Stimulated activated CD4-positive, alpha-beta T cell treated with anti-CD3 and anti-CD28 coated beads, TNF-alpha, amount 100 ng/mL, for 1 hour (primary cell): Measurements from ENCODE around the gene GRK4.
"Not testable (repeated sequence)": the region's sequence is repeated elsewhere in the genome, so short reads cannot be mapped to it uniquely, and the experiment has no call there.

Experiments used
- DNase-seq, 3 donors: peaks; one replicate each; pipeline ENCODE4 v3.0.0-alpha.2; 2020; ENCODE audit warnings: low read depth in 3 of 3, low spot score in 1 of 3

Gene GRK4

DNA sequence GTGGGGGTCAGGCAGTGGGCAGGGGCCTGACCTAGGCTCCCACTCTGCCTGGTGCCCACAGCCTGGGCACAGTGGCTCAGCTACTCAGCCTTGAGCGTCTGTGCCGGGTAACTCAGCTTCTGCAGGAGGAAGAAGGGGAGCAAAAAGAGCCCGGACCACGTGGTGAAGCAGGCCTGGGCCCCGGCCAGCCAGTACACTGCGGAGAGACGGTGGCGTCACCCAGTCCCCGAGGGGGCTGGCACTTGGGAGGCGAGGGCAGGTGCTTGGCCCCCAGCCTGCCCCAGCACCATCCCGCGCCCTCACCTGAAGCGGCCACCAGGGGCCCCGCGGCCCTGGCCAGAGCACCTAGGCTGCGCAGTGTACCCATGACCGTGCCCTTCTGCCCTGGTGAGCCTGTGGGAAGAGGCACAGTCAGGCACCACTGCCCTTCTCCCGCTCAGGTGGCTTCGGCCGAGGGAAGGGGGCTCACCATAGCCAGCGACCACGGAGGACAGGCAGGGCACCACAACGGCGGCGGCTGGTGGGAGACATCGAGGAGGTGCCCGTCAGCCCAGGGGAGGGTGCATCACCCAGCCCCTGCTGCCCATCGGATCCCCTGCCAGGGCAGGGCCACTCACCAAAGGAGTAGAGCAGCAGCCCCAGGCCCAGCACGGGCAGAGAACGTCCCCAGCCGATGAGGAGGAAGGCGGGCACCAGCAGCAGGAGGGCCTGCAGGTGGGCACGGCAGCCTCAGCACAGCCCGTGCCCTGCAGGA is 32.4 kb upstream of the GRK4 start:
- DNase-seq, result no peak

DNA sequence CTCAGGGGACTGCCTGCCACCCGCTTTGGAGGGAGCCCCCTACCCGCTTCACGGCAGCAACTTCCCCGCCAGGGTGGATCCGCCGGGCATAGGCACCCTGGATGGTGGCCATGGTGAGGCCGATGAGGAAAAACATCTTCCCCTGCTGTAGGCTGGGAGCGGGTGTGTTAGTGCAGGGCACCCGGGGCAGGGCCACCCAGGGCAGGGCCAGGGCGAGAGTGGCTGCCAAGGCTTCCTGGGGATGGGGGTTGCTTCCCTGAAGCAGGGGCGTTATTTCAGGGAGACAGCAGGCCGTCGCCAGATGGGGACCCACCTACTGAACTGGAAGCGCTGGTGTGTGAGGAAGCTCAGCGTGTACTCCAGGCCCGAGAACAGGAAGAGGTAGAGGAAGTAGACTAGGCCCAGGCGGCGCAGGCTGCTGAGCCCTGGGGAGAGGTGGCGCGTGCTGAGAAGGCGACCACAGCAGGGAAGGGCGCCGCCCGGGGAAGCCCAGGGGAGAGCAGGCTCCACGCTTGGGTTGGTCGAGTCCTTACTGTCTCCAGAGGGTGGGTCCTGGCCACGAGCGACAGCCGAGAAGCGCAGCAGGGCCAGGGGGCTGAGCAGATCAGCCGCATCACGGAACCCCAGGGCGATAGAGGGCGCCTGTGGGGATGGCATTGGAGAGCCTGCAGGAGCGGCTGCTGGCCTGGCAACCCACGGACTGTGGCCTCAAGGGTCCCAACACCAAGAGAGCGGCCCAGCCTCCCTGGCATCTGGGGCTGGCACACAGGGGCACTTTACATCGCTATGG is 31.7 kb upstream of the GRK4 start:
- no peak for DNase-seq

DNA sequence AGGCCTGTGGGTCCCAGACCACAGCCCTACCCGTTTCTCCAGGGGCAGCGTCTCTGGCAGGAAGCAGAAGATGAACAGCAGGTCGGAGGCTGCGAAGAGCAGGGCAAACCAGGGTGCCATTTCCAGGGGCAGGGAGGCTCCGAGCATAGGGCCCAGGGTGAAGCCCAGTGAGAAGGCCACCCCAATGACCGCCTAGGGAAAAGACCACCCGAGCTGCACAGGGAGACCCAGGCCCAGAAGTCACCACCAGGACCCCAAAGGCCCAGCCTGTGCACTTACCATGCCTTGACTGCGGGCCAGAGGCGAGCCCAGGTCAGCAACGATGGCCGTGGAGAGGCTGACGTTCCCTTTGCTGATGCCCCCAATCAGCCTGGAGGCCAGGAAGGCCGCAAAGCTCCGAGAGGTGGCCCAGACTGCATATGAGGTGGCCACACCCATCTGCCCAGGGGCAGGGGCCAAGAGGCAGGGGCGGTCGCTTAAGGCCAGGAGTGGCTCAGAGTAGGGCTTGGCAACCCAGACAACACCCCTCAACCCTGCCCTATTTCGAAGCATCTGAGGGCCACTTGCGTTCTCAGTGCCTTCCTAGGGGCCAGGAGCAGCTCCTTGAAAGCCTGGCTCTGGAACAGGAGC is 30.9 kb upstream of the GRK4 start:
- DNase-seq, result no peak

DNA sequence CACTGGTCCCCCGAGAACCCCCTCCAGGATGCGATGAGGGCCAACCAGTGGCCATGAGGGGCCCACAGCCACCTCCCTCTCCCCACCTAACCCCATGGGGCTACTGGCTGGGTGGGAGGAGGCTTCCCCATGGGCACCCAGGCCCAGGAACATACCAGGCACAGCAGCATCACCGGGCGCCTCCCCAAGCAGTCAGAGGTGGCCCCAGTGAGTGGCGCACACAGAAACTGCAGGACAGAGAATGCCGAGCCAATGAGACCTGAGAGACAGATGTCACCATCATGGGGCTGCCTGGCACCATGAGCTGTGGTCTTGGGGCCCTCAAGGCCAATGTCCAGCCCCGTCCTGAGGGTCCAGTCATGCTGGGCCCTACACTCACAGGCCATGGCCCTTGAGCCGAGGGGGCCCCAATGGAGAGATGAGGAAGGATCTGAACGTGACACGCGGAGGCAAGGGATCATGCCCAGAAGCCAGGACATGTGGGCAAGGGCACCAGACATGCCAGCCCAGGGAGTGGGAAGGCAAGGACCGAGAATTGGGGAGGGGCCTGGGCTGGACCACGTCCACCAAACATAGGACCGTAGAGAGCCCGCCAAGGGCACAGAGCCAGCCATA is 30.3 kb upstream of the GRK4 start:
- DNase-seq, result no peak

DNA sequence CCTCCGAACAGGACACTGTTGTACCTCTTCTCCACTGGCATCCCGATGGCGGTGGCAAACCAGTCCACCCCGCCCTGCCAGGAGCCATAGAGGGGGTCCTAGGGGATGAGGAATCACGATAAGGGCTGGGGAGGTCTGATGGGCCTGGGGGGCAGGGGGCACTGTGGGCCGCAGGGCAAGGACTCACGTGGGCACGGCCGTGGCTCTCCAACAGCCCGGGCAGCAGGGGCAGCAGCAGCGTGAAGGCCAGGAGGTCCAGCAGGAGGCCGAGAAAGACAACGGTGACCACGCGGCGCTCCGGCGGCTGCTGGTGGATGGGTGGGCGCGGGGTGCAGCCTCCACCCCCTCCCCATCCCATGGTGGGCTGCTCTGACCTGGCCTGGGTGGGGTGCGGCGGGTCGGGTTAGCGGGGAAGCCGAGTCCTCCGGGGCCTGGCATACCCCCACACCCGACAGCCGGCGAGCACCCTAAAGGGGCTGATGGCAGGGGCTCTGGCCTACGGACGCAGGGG is 29.8 kb upstream of the GRK4 start:
- no peak for DNase-seq

DNA sequence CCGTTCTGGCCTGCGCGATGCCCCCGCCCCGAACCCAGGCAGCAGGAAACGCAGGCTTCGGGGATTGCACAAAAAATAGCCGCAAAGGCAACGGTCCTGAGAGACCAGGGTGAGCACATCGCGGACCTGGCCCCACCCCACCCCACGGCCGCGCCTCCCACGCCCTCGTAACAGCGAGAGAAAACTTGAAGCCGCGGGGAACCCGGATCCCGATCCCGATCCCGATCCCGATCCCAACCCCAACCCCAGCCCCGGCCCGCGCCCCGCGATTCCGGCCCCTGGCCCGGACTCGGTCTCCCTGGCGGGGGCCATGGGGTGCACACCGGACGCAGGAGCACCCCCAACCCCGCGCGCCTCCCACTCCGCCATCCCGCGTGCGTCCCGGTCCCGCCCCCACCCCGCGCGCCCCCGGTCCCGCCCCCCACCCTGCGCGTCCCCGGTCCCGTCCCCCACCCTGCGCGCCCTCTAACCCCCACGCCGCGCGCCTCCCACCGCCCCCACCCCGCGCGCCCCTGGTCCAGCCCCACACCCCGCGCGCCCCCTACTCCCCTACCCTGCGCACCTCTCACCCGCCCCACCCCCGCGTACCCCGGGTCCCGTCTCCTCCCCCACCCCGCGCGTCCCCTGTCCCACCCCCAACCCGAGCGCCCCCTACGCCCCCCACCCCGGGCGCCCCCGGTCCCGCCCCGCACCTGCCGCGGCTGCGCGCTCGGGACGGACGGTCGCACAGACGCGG is 29.1 kb upstream of the GRK4 start:
- DNase-seq, result peak in 1 of 3 donors; percentile 23

DNA sequence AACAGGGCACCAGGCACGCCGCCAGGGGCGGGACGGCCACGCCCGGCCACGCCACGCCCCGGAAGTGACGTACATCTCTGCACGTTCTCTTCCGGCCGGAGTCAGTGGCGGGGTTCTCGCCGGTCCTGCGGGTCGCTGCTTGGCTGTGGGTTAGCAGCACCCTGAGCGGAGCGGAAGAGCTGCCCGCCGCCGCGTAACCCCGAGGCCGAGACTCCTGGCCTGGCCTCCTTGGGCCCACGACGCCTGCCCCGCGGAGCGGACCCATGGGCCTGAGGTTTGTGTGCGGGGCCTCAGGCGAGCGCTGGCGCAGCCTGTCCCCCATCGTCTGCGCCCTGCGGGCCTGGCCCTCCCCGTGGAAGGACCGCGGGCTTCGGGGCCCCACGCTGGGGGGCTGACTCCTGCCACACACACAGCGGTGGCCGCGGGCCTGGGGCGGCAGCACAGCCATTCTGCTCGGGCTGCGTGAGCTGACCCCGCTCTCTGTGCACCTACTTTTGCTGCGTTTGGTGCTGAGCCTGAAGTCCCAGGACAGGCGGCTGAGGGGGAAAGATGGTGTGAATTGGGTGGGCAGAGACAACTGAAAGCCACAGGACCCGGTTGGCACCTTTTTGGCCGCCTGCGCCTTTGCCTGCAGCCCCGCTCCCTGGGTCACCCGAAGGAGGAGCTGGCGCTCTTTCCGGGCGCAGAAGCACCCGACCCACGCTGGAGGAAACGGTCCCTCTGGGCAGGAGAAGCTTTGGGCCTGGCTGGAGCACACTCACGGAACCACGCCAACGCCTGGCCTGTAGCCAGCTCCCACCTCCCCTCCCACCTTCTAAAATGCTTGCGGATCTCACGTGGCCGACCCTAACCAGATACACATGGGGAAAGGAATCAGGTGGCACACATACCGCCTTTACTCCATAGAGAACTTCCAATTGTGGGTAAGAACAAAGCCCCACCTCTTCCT is 28.3 kb upstream of the GRK4 start:
- DNase-seq, result peak; percentile 89 to 99 (median 90)

DNA sequence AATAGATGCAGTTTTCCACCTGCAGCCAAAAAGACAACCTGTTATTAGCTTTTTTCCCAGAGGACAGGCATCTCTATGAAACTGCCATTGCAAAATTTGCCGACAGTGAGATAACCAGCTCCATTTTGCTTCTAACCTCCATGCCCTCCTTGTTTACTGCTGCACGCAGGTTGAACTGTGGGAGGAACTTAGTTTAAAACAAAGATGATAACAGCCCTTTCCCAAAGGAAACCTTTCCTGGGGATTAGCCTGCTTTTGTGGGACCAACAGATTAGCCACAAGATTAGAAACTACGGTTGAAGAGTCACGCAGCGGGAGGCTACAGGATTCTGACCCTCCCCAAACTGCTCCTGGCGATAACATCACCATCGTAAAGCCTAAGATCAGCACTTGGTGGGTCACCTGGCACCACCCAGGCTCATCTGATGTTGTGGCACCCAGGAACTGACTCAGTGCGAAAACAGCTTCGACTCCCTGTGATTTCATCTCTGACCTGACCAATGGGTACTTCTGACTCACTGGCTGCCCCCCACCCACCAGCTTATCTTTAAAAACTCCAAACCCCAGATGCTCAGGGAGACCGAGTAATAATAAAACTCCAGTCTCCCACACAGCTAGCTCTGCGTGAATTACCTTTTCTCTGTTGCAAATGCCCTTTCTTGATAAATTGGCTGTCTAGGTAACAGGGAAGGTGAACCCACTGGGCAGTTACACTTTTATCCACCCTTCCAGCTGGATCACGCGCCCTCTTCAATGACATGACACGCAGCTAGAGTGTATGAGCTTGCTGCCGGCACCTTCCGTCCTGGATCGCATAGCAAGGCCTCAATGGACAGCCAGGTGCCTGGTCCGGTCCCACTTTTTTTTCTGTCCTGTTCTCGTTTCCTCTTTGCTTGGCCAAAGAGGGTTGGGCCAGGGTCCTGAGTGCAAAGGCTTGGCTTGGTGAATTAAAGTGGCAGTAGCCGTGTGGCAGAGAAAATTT is 27.3 kb upstream of the GRK4 start:
- no peak for DNase-seq

DNA sequence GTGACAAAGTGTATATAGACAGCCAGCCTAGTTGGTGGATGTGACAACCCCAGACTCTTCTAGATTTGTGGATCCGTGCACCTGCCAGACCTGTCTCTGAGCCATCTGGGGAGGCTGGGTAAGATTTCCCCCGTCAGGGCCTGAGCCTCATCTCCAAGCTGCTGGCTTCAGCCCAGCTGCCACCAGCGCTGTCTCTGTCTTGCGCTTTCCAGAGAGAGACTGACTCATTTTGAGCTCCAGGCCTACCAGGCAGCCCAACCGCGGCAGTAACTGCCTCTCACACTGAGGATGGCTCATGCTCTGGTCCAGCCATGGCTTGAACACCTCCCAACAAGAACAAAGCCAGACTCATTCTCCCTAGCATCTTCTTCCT is 26.6 kb upstream of the GRK4 start:
- no peak for DNase-seq

DNA sequence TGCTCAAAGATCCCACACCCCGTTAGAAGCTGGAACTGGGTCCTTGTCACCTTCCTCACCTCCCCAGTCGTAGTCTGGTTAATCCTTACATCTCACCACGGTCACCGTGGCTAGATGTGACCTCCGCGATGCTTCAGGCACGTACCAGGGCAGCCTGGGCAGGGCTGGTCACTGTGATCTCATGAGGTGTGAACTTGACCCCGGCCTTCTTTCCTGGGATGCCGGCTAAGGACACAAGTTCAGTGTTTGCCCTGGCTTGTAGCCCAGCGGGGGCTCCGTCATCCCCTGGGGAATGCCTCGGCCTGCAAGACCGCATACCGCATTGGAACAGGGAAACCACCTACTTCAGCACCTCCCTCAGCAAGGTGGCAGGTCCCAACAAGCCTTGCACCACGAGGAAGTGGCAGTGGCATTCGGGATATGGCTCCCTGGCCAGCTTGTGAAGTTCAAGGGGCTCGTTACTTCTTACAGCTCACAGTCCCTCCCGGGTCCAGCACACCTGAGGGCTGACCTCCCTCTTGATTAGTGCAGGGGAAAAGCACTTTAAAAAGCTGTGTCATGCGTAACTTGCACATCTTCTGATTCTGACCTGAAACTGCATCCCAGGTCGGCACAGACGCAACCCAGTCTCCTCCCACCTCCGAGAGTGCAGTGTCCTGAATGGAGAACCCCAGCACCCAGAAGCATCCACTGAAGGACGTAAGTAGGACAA is 26.1 kb upstream of the GRK4 start:
- DNase-seq, result no peak

DNA sequence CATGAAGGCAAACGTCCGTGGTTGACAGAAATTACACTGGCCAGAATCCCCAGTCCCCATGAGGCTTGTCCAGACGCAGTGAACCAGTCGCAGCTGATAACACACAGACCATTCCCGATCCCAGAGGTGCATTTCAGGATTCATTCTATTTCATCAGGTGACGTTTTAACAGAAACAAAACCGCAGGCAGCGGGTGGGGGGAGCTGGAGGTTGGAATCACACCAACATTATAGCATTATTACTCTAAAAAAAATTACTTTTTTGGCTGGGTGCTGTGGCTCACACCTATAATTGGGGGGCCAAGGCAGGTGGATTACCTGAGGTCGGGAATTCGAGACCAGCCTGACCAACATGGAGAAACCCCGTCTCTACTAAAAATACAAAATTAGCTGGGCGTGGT is 25.4 kb upstream of the GRK4 start:
- no peak for DNase-seq

DNA sequence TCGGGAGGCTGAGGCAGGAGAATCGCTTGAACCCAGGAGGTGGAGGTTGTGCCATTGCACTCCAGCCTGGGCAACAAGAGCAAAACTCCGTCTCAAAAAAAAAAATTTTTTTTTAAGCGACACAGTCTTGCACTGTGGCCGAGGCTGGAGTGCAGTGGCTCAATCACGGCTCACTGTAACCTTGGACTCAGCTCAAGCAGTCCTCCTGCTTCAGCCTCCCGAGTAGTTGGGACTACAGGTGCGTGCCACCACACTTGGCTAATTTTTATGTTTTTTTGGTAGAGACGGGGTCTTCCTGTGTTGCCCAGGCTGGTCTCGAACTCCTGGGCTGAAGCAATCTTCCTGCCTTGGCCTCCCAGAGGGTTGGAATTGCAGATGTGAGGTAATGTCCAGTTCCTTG is 25.0 kb upstream of the GRK4 start:
- DNase-seq, result not testable (repeated sequence)

DNA sequence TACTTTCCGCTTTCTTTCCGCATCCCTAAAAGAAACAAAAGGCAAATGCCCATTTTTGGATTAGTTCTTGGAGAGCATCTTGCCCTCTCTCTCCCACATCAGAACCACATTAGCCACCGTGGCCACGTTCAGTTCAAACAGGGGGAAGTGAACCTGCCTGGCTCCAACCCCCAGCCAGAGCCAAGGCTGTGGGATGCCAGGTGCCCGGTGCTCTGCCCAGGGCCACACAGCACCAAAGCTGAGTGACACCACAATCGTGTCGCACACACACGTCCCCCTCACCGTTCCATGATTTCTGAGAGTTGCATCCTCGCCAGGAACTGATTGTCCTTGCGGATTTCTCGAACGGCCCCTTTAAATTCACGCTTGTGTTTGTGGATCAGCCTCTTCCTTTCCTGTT is 24.5 kb upstream of the GRK4 start:
- no peak for DNase-seq

DNA sequence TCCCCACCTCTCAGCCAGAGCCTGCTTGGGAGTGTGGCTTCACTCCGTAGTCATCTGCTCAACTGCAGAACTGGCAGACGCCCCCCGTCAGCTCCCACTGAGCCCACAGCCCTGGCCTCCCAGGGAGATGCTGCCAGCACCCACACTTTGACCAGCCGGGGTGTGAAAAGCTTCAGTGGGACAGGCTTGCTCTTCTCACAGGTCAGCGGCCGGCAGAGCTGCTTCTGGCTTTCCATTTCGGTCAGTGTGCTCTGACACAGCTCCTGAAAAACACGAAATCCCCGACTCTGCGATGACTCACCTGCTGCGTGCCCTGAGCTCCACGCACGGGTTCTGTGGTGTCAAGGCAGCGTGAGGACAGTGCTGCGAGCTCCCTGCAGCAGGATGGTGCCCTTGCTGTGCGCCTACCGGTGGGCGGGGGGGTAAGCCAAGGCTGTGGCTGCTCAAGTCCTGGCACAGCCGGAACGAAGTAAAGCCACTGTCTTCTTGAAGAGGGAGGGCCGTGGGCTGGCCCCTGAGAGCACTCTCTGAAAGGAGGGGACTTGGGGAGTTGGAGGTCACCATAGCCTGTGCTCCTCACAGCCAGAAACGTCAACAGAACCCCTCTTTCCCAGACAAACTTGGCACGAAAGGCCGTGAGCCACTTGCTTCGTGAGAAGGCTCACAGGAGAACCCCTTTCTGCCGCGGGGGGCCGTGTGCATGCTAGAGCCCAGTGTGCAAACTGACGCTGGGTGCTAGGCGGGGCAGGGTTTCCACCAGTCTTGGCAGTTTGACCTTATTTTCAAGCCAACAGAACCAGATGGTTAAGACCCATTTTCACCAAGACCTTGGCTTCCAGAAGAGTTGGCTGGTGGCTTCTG is 23.8 kb upstream of the GRK4 start:
- no peak for DNase-seq

DNA sequence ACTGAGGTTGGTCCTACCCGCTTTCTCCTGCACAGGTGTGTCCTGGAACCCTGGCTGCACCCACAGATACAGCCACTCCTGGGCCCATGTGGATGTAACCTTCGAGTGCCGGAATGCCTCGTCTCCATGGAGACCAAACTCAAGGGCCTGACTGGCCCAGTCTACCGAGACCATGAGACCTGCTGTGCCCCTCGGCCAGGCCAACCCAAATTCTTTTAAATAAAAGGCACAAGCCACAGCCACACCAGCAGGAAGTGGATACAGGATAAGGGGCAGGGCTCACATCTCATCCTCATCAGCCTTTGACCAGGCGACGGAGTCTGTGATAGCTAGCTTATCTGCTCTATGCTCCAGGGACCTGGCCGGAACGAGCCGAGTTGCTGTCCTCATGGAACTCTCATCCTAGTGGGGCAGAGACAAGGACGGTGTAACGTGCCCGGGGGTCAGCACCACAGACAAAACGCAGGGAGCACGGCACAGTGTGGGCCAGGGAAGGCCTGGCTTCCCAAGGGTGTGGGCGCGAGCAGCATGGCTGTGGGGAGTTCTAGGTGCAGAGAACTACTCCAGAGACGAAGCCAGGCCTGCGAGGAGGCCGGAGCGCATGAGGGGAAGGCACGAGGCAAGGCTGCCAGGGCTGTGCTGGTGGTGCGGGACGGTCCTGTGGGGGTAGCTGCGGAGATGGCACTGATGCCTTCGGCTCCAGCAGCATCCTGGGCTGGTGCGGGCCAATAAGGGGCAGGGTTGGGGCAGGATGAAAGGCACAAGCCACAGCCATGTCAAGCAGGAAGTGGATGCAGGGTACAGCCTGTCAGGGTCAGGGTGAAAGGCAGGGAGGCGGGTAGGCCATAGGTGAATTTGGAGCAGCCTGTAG is 22.9 kb upstream of the GRK4 start:
- DNase-seq, result no peak
